ENCODE data around the gene GRIN1.

- TF ChIP-seq POLR2A (IDR thresholded peaks at IDR 0.05; ENCODE audit: low read length): no peak
- no peak for TF ChIP-seq GATA1 (IDR thresholded peaks at IDR 0.05; ENCODE audit: low read depth, low read length)
Observed at GRCh38 chr9:137156567-137157375, 17.8 kb downstream of the GRIN1 start.
